ENCODE data around the gene TEX22. TPM values are rescaled to one million over a fixed set of nuclear protein-coding genes. Genes with fewer than 3 reads are reported as not detected.

Gene TEX22
- total RNA-seq, 3 donors from 2014 or later = 0.71 to 1.7 (median 1.2) TPM

DNA sequence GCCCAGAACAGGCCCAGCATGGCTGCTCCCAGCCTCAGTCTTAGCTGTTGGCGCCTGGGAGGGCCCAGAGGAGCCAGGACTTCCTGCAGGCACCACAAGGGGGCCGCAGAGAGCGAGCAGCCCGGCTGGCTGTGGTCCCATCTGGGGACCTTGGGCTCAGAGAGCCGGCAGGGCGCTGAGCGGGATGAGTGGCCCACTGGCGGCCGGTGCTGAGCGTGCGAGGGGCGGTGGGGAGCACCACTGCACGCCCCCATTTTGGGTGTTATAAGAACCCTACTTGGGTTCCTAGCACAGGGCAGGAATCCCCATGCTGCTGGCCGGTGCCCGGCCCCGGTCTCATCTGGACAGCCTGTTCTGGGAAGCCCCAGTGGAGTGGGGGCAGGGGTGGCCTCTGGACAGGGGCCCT is 50.4 kb downstream of the TEX22 start:
- no peaks in the 10 kb centered on the region for H3K4me1 Mint-ChIP-seq (ENCODE audit: low read depth)
- H3K27me3 Mint-ChIP-seq (ENCODE audit: low read depth) = no peaks in the 10 kb centered on the region
- no peaks in the 10 kb centered on the region for H3K9me3 Mint-ChIP-seq
- H3K4me3 Mint-ChIP-seq = no peak overlapping the region
- ATAC-seq (peak; percentile 90 to 91), DNase-seq (peak; percentile 65)
- H3K36me3 Mint-ChIP-seq (ENCODE audit: insufficient read depth) = peaks cover 10% of the 10 kb centered on the region

DNA sequence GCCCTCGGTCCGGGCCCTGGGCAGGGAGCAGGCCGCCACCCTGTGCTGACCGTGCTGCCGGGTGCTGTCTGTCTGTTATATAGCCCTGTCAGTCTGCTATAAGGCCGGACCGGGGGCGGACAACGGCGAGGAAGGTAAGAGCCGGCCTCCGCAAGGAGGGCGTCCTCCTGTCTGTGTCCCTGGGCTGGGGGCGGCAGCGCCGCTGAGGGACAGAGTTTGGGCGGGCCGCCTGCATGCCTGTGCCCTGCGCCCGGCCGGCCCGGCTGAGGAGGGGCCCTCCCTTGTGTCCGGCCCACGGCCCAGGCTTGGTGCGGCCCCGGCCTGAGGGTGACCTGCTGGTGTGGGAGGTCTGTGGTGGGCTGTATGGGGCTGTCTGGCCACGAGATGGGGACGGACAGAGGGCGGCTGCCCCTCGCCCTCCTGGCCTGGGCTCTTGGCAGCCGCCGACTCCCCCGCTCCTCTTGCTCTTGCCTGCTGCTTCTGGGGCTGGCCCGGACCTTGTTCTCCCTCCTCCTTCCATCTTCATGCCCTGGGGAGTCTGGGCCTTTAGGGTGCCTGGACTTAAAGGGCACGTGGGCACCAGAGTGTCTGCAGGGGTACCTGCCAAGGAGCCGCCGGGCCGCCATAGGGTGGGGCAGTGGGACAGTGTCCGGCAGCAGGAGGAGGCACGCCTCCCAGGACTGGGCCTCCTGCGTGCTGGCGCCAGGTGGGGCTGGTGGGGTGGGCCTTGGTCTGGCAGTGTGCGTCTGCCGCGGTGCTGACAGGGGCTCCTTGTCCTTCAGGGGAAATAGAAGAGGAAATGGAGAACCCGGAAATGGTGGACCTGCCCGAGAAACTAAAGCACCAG is 51.2 kb downstream of the TEX22 start:
- Mint-ChIP-seq H3K36me3 (ENCODE audit: insufficient read depth) (peaks cover 10% of the 10 kb centered on the region), H3K27me3 (ENCODE audit: low read depth) (no peaks in the 10 kb centered on the region), H3K4me1 (ENCODE audit: low read depth) (no peaks in the 10 kb centered on the region), H3K9me3 (no peaks in the 10 kb centered on the region), H3K4me3 (no peak overlapping the region)
- no peak for ATAC-seq
- no peak for DNase-seq

DNA sequence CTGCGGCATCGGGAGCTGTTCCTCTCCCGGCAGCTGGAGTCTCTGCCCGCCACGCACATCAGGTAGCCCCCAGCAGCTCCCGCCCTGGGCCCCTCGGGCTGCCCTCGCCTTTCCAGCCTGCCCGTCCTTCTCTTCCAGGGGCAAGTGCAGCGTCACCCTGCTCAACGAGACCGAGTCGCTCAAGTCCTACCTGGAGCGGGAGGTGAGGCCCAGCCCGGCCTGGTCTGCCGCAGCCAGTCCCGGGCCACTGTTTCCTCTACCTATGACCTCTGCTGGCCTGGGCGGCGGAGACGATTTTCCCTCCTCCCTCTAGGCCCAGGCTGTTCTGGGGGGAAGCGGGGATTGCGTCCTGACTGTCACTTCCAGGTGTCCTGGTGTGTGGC is 51.8 kb downstream of the TEX22 start:
- no peaks in the 10 kb centered on the region for H3K4me1 Mint-ChIP-seq (ENCODE audit: low read depth)
- ATAC-seq = no peak

DNA sequence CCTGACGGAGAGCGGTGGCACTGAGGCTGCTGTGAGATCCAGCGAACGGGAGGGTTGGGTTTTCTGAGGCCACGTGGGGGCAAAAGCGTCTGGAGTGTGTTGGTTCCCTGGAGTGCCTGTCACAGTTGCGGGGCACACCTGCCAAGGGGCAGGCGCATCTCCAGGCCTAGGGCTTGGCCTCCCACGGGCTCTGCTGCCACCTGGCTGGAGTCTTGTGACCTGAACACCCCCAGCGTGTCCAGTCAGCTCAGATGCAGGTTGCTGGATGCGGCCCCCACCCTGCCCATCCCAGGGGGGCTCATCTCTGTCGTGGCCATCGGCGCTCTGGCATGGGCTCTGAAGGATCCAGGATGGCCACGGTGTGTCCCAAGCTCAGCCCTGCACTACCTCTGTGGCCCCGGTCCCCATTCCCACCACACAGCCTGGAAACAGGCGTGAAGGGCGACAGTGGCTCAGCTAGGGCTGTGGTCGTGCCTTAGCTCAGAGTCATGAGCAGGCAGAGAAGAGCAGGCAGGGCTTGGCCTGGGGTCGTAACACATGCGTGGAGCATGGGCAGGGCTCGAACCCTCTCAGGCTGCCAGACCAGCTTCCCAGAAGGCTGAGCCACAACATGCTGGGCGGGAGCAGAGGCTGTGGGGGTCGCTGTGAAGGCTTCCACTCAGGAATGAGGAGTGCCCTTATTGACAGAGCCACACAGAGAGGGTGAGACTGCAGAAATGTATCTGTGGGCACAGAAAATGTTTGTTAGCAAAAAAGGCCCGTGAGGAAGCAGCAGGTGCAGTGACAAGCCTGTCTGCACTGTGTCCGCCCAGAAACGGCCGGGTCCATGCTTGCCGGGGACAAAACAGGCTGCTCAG is 52.8 kb downstream of the TEX22 start:
- Mint-ChIP-seq H3K9me3 (no peaks in the 10 kb centered on the region), H3K4me3 (no peak overlapping the region), H3K4me1 (ENCODE audit: low read depth) (no peaks in the 10 kb centered on the region), H3K27me3 (ENCODE audit: low read depth) (no peaks in the 10 kb centered on the region), H3K36me3 (ENCODE audit: insufficient read depth) (peaks cover 16% of the 10 kb centered on the region)
- ATAC-seq (no peak), DNase-seq (no peak)

More for the DNA sequence above, 51.8 kb downstream of the TEX22 start:
- Mint-ChIP-seq H3K27me3 (ENCODE audit: low read depth) (no peaks in the 10 kb centered on the region), H3K9me3 (no peaks in the 10 kb centered on the region), H3K4me3 (no peak overlapping the region), H3K36me3 (ENCODE audit: insufficient read depth) (peaks cover 10% of the 10 kb centered on the region)
- no peak for DNase-seq

DNA sequence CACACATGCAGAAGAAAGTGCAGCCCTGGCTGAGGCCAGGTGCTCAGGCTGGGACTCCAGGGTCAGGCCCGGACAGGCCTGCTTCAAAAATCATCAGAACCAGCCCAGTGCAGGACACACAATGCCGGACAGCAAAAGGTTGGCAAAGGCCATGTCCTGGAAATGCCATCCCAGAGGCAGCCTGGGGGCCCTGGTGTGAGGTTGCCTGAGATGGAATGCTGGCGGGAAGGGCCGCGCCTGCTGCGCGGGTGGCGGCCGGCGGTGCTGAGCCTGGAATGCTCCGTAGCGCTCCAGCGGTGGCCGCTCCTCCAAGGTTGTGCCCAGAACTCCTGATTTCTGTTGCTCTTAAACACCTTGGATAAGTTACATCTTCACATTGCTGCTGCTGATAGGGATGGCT is 54.6 kb downstream of the TEX22 start:
- no peaks in the 10 kb centered on the region for H3K9me3 Mint-ChIP-seq
- H3K36me3 Mint-ChIP-seq (ENCODE audit: insufficient read depth) = peaks cover 16% of the 10 kb centered on the region
- H3K27me3 Mint-ChIP-seq (ENCODE audit: low read depth) = no peaks in the 10 kb centered on the region
- no peak for DNase-seq
- H3K4me3 Mint-ChIP-seq = no peak overlapping the region
- no peaks in the 10 kb centered on the region for H3K4me1 Mint-ChIP-seq (ENCODE audit: low read depth)
- ATAC-seq = no peak

DNA sequence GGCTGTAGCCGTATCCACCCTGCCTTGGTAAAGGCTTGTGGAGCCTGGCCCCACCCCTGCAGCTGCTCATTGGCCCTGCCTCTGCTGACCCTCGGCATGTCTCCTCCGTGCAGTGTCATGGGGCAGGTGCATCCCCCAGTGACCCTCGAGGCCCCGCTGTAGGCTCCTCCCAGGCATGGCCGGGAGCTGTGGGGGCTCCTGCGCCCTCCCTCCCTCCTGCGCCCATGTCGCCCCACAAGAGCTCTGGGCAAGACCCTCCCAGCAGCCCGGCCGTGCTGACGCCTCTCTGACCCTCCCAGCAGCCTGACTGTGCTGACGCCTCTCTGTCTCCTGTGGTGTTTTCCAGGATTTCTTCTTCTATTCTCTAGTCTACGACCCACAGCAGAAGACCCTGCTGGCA is 55.5 kb downstream of the TEX22 start:
- Mint-ChIP-seq H3K36me3 (ENCODE audit: insufficient read depth) (peaks cover 16% of the 10 kb centered on the region), H3K9me3 (no peaks in the 10 kb centered on the region)
- ATAC-seq = no peak

DNA sequence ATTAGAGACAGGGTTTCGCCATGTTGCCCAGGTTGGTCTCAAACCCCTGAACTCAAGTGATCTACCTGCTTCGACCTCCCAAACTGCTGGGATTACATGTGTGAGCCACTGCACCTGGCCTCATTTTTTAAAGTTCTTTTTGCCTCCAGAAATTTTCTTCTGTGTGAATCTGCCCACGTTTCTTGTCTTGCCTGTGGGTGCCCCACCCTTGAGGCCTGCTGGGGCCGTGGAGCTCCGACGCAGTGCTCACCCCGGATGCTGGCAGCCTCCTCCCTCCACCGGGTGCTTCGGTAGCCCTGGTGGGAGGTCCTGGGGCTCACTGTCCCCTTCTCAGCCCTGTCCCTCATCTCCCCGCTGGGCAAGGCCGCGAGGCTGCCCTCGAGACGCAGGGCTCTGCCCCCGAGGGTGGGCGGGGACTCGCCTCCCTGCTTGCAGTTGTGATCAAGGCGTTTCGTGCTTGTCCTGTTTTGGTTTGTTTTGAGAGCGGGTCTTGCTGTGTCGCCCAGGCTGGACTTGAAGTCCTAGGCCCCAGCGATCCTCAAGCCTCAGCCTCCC is 56.8 kb downstream of the TEX22 start:
- Mint-ChIP-seq H3K36me3 (ENCODE audit: insufficient read depth) (peaks cover 16% of the 10 kb centered on the region), H3K4me3 (no peak overlapping the region), H3K4me1 (ENCODE audit: low read depth) (no peaks in the 10 kb centered on the region), H3K9me3 (no peaks in the 10 kb centered on the region), H3K27me3 (ENCODE audit: low read depth) (no peaks in the 10 kb centered on the region)
- no peak for DNase-seq
- no peak for ATAC-seq

More for the DNA sequence above, 55.5 kb downstream of the TEX22 start:
- H3K27me3 Mint-ChIP-seq (ENCODE audit: low read depth) = no peaks in the 10 kb centered on the region
- no peaks in the 10 kb centered on the region for H3K4me1 Mint-ChIP-seq (ENCODE audit: low read depth)
- DNase-seq = no peak
- H3K4me3 Mint-ChIP-seq = no peak overlapping the region

DNA sequence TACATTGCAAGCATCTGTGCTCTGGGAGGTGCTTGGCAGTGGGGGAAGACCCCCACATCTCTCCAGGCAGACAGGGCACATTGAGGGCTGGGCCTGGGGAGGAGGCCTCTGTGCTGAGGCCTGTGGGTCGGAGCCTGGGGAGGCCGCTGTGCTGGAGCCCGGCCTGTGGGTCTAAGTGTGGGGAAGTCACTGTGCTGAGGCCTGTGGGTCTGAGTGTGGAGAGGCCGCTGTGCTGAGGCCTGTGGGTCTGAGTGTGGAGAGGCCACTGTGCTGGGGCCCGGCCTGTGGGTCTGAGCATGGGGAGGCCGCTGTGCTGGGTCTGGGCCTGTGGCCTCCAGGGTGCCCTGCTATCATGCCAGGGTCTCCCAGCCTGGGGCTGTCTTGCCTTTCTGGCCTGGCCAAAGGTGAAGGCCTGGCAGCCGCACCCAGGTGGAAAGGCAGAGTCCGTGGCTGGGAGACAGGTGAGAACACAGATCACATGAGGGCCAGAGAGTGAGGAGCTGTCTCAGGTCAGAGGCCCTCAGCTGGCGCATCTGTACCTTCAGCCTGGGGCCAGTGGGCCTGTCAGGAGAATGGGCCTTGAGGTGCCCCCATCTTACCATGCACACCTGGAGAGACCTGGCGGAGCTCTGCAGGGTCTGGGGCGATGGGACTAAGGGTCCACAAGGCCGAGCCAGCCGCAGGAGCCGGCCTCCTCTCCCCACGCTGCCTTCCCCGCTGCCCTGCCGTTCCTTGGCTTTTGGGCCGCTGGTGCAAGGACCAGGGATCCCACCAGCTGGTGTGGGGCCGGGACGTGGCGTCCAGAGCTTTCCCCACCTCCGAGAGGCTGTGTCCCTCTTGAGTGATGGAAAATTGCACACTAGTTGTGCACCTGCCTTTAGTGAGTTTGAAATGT is 57.7 kb downstream of the TEX22 start:
- no peaks in the 10 kb centered on the region for H3K4me1 Mint-ChIP-seq (ENCODE audit: low read depth)
- H3K36me3 Mint-ChIP-seq (ENCODE audit: insufficient read depth) = peaks cover 16% of the 10 kb centered on the region
- no peaks in the 10 kb centered on the region for H3K9me3 Mint-ChIP-seq
- no peak for ATAC-seq
- no peaks in the 10 kb centered on the region for H3K27me3 Mint-ChIP-seq (ENCODE audit: low read depth)
- H3K4me3 Mint-ChIP-seq = no peak overlapping the region
- no peak for DNase-seq

DNA sequence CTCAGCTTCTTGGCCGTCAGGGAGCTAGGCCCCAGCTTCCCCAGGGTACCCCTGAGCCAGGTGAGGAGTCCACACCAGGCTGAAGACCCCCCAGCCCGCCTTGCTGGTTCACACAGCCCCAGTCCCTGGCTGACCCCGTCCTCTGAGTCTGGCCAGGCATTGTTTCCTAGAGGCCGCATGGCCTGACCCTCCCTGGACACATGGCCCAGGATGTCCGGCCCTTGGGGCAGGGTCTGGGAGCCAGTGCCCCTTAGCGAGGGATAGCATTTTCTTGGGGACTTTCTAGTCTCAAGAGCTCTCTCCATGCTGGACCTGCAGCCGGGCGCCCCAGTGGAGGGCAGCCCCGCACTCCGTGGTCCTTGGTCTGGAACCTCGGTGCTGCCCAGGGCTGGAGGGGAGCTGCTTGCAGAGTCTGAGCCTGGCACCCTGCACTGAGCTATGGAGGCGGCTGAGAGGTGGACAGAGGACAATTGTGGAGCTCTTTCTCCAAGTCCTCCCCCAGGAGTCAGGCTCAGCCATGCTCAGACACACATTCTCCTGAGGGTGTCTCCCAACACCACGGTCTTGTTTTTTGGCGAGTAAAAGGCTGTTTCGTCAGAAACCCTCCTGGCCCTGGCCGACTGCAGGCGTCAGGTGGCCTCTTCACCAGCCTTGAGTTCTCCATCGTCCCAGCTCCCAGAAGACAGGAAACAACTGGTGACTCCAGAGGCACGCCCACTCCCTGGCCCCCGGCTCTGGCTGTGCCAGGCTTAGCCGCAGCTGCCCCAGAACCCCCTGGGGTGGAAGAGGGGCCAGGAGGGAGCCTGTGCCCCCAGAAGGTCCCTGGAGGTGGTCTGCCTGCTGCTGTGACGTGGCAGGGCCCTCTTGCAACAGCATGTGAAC is 58.6 kb downstream of the TEX22 start:
- Mint-ChIP-seq H3K4me1 (ENCODE audit: low read depth) (no peaks in the 10 kb centered on the region), H3K36me3 (ENCODE audit: insufficient read depth) (peaks cover 15% of the 10 kb centered on the region), H3K27me3 (ENCODE audit: low read depth) (no peaks in the 10 kb centered on the region), H3K4me3 (no peak overlapping the region), H3K9me3 (no peaks in the 10 kb centered on the region)
- no peak for DNase-seq
- no peak for ATAC-seq

DNA sequence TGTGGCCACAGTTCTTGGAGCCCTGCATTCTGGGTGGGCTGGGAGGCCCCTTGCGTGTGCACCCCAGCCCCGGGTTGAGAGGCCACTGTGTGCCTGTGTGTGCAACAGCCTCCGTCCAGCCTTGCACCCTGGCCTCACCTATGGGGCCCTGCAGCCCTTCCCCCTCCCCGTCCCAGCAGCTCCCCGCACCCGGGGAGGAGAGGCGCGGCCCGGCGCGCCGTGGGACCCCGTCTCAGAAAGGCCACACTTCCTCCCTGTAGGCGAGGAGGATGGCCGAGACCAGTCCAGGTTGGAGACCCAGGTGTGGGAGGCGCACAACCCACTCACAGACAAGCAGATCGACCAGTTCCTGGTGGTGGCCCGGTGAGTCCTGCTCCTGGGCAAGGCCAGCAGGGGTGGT is 59.7 kb downstream of the TEX22 start:
- H3K9me3 Mint-ChIP-seq = no peaks in the 10 kb centered on the region
- H3K36me3 Mint-ChIP-seq (ENCODE audit: insufficient read depth) = peaks cover 9% of the 10 kb centered on the region
- DNase-seq (no peak), ATAC-seq (no peak)
- H3K27me3 Mint-ChIP-seq (ENCODE audit: low read depth) = no peaks in the 10 kb centered on the region
- no peak overlapping the region for H3K4me3 Mint-ChIP-seq
- no peaks in the 10 kb centered on the region for H3K4me1 Mint-ChIP-seq (ENCODE audit: low read depth)

DNA sequence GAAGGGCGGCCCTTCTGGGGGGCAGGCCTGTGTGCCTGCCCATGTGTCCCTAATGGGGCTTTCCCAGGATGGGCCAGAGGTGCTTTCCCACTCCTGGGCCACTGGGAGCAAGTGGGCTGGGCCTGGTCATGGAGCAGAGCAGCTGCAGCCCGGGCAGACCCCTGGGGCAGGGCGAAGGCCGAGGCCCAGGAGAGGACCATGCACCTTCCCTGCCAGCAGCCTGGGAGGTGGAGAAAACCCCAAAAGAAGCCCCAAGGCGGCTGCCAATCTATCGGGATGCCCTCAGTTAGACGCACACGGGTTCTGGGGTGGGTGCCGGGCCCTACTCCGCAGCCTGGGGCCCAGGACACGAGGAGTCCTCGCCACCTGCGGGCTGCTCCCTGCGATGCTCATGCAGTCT is 60.2 kb downstream of the TEX22 start:
- ATAC-seq (no peak), DNase-seq (no peak)
- Mint-ChIP-seq H3K27me3 (ENCODE audit: low read depth) (no peaks in the 10 kb centered on the region), H3K4me3 (no peak overlapping the region), H3K4me1 (ENCODE audit: low read depth) (no peaks in the 10 kb centered on the region), H3K9me3 (no peaks in the 10 kb centered on the region), H3K36me3 (ENCODE audit: insufficient read depth) (peaks cover 6% of the 10 kb centered on the region)

DNA sequence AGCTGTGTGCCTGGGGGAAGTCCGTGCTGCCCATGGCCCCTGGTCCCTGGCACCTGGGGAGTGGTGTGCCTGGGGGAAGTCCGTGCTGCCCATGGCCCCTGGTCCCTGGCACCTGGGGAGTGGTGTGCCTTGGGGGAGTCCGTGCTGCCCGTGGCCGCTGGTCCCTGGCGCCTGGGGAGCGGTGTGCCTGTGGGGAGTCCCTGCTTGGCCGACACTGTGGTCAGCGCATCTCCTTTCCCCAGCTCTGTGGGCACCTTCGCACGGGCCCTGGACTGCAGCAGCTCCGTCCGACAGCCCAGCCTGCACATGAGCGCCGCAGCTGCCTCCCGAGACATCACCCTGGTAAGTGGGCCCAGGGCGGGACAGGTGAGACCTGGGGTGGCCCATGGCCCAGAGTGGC is 61.8 kb downstream of the TEX22 start:
- Mint-ChIP-seq H3K9me3 (no peaks in the 10 kb centered on the region), H3K4me1 (ENCODE audit: low read depth) (no peaks in the 10 kb centered on the region), H3K36me3 (ENCODE audit: insufficient read depth) (peaks cover 6% of the 10 kb centered on the region), H3K27me3 (ENCODE audit: low read depth) (no peaks in the 10 kb centered on the region), H3K4me3 (no peak overlapping the region)
- no peak for ATAC-seq
- no peak for DNase-seq

DNA sequence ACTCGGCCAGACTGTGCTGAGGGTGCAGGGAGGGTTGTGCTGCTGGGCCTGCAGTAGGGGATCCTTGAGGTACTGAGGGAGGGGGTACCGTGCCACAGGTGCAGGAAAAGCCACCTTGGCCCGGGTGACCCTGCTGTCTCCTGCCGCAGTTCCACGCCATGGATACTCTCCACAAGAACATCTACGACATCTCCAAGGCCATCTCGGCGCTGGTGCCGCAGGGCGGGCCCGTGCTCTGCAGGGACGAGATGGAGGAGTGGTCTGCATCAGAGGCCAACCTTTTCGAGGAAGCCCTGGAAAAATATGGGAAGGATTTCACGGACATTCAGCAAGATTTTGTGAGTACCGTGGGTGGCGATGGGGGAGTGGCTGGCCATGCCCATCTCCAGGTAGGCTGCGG is 62.3 kb downstream of the TEX22 start:
- DNase-seq (no peak), ATAC-seq (no peak)
- Mint-ChIP-seq H3K36me3 (ENCODE audit: insufficient read depth) (peaks cover 2% of the 10 kb centered on the region), H3K27me3 (ENCODE audit: low read depth) (no peaks in the 10 kb centered on the region), H3K9me3 (no peaks in the 10 kb centered on the region), H3K4me1 (ENCODE audit: low read depth) (no peaks in the 10 kb centered on the region), H3K4me3 (no peak overlapping the region)

Data from activated T-cell treated with anti-CD3 and anti-CD28 coated beads, Interleukin-2, amount 50 U/mL, for 4 hours (primary cell).